ENCODE data around the gene RSL24D1. TPM values are rescaled to one million over a fixed set of nuclear protein-coding genes. Genes with fewer than 3 reads are reported as not detected.

The RSL24D1 gene
- total RNA-seq, 1 donor: 84.2 TPM

DNA sequence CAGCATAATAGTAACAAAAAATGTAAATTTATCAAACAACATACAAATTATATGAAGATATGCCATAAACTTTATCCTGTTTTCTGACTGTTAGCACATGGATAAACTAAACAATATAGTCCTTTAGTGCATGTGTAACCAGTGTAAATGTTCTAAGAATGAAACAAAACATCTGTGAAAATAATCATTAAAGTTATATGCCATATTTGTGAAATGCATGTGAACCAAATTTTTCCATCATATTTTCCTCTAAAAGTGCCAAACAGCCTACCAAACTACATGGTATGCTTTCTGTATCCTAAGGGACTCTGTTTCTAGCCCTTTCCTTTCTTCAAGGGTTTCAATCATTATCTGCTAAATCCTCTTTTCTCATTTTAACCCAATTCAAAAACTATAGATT lies 23.9 kb upstream of the RSL24D1 start:
- TF ChIP-seq, protein P1, sequence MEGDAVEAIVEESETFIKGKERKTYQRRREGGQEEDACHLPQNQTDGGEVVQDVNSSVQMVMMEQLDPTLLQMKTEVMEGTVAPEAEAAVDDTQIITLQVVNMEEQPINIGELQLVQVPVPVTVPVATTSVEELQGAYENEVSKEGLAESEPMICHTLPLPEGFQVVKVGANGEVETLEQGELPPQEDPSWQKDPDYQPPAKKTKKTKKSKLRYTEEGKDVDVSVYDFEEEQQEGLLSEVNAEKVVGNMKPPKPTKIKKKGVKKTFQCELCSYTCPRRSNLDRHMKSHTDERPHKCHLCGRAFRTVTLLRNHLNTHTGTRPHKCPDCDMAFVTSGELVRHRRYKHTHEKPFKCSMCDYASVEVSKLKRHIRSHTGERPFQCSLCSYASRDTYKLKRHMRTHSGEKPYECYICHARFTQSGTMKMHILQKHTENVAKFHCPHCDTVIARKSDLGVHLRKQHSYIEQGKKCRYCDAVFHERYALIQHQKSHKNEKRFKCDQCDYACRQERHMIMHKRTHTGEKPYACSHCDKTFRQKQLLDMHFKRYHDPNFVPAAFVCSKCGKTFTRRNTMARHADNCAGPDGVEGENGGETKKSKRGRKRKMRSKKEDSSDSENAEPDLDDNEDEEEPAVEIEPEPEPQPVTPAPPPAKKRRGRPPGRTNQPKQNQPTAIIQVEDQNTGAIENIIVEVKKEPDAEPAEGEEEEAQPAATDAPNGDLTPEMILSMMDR (IDR thresholded peaks at IDR 0.05; ENCODE audit: insufficient read depth, low read depth, low read length): no peak
- no peak overlapping the region for H3K4me3 ChIP-seq (ENCODE audit: low read depth, low read length)
- DNase-seq (ENCODE audit: low read depth): no peak

DNA sequence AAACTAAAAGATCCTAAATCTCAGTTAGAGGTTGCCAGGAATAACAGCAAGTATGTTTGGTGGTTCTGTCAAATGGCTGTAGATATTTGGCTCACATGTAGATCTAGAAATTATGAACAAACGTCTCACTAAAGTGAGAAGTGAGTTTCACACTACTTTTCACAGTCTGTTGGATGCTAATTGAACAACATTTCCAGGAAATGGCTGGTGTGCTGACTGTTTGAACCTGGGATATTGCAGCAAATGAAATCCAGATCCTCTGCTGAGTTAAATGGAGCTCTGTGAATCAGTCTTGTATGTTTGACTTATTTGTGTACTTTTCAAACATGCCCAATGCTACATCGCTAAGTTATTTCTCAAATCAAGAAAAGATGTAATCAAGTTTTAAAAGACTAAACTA lies 21.3 kb upstream of the RSL24D1 start:
- no peak for DNase-seq (ENCODE audit: low read depth)
- H3K4me3 ChIP-seq (ENCODE audit: low read depth, low read length): no peak overlapping the region
- TF ChIP-seq, protein P1 (IDR thresholded peaks at IDR 0.05; ENCODE audit: insufficient read depth, low read depth, low read length): no peak

DNA sequence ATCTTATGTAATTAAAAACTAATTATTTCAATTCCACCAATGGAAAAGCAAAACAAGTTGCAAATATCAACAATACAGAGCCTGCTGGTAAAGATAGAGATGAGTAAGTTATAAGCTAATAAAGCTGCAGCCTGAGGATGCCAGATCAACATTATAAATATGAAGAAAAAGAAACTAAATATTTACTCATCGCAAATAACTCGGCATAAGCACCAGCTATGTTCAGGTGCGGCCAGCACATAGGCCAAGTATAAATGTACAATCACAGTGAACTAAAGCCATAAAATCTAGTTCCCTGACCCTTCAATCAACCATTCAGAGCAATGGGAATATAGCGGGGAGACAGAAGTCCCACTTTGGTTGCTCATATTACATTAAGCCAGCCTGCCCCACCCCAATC lies 7.7 kb upstream of the RSL24D1 start:
- no peak for DNase-seq (ENCODE audit: low read depth)
- TF ChIP-seq, protein P1 (IDR thresholded peaks at IDR 0.05; ENCODE audit: insufficient read depth, low read depth, low read length): no peak
- no peak overlapping the region for H3K4me3 ChIP-seq (ENCODE audit: low read depth, low read length)

DNA sequence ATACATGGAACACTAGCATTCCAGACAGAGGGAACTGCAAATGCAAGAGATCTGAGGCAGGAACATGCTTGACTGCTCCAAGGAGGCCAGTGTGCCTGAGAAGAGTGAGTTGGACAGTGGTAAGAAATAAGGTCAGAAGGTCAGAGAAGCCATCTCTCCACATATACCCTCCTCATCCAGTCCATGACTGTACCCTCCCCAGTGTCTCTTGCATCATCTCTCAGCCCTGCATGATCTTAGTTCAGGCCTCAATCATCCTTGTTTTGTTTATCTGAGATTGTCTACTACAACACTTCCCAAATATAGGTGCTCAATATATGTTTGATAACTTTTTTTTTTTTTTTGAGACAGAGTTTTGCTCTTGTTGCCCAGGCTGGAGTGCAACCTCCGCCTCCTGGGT lies 5.5 kb upstream of the RSL24D1 start:
- TF ChIP-seq, protein P1 (IDR thresholded peaks at IDR 0.05; ENCODE audit: insufficient read depth, low read depth, low read length): no peak
- DNase-seq (ENCODE audit: low read depth): no peak
- no peak overlapping the region for H3K4me3 ChIP-seq (ENCODE audit: low read depth, low read length)

DNA sequence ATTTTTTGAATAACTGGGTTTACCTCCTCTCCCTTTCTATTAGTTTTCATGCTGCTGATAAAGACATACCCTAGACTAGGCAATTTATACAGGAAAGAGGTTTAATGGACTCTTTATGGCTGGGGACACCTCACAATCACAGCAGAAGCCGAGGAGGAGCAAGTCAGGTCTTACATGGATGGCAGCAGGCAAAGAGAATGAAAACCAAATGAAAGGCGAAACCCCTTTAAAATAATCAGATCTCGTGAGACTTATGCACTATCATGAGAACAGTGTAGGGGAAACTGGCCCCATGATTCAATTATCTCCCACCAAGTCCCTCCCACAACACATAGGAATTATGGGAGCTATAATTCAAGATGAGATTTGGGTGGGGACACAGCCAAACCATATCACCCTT lies 2.0 kb upstream of the RSL24D1 start:
- TF ChIP-seq, protein P1 (IDR thresholded peaks at IDR 0.05; ENCODE audit: insufficient read depth, low read depth, low read length): no peak
- no peak overlapping the region for H3K4me3 ChIP-seq (ENCODE audit: low read depth, low read length)
- DNase-seq (ENCODE audit: low read depth): no peak

DNA sequence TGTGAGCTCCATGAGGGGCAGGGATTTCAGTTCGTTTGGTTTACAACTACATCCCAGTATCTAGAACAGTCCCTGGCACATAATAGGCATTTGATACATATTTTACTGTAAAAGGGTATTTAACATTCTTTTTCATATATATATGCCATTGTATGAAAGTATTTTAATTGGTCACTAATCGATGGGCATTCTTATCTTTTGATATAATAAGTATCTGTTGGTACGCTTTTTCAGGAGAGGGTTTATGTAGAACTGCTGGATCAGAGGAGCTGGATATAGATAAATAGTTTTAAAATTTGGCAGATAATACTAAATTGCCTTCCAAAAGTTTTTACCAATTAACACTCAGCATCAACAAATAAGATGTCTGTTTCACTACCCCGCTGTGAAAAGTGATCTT lies 978 bp upstream of the RSL24D1 start:
- TF ChIP-seq, protein P1 (IDR thresholded peaks at IDR 0.05; ENCODE audit: insufficient read depth, low read depth, low read length): no peak
- peak overlapping the region; percentile 81 for H3K4me3 ChIP-seq (ENCODE audit: low read depth, low read length)
- DNase-seq (ENCODE audit: low read depth): no peak

DNA sequence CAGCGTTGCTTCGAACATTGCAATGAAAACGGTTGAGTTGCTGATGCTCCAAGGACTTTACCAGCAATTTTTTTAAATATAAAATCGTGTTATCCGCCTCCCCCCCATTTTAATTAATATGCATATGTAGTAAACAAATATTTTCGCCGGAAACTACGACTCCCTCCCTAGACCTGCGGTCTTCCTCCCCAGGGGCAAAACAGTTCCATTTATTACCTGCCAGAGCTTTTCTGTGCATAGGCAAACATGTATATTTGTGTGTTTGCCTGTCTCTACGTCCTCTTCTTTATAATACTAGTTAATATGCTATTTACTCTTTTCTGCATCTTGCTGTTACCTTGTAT lies 593 bp upstream of the RSL24D1 start:
- TF ChIP-seq, protein P1 (IDR thresholded peaks at IDR 0.05; ENCODE audit: insufficient read depth, low read depth, low read length): no peak
- H3K4me3 ChIP-seq (ENCODE audit: low read depth, low read length): peak overlapping the region; percentile 81
- DNase-seq (ENCODE audit: low read depth): no peak
